ENCODE results near the gene HS6ST1. TPM values are rescaled to one million over a fixed set of nuclear protein-coding genes. Genes with fewer than 3 reads are reported as not detected.

Gene HS6ST1
- total RNA-seq, 2 donors from 2014 or later: 21.8 to 32.4 TPM

GRCh38 chr2:128237081-128237534 lies 81.6 kb downstream of the HS6ST1 start:
- no peaks in the 10 kb centered on the region for H3K9me3 ChIP-seq
- H3K27ac ChIP-seq: no peak overlapping the region
- peaks cover 4 to 12% of the 10 kb centered on the region in 2 donors for H3K4me1 ChIP-seq (ENCODE audit: control insufficient read depth in 1 of 2, low read depth in 2 of 2)
- no peak for DNase-seq (ENCODE audit: low spot score)
- no peaks in the 10 kb centered on the region for H3K27me3 ChIP-seq (replicated peaks; ENCODE audit: insufficient read depth)
- H3K4me3 ChIP-seq: no peak overlapping the region
- no peak for TF ChIP-seq CTCF (IDR thresholded peaks at IDR 0.05)
- no peaks in the 10 kb centered on the region for H3K36me3 ChIP-seq
- no peak for ATAC-seq (ENCODE audit: insufficient number of reproducible peaks, low FRiP score, low read depth)

GRCh38 chr2:128236491-128237035 lies 82.1 kb downstream of the HS6ST1 start:
- Histone ChIP-seq H3K4me1 (ENCODE audit: control insufficient read depth in 1 of 2, low read depth in 2 of 2) (peaks cover 4 to 12% of the 10 kb centered on the region in 2 donors), H3K9me3 (no peaks in the 10 kb centered on the region), H3K27me3 (replicated peaks; ENCODE audit: insufficient read depth) (no peaks in the 10 kb centered on the region), H3K36me3 (no peaks in the 10 kb centered on the region), H3K4me3 (no peak overlapping the region), H3K27ac (no peak overlapping the region)
- ATAC-seq (ENCODE audit: insufficient number of reproducible peaks, low FRiP score, low read depth) (no peak), DNase-seq (ENCODE audit: low spot score) (no peak)
- no peak for TF ChIP-seq CTCF (IDR thresholded peaks at IDR 0.05)

- no peaks in the 10 kb centered on the region for H3K27me3 ChIP-seq (replicated peaks; ENCODE audit: insufficient read depth)
Measured at GRCh38 chr2:128235581-128235980, 83.1 kb downstream of the HS6ST1 start.

GRCh38 chr2:128234613-128235012 lies 84.1 kb downstream of the HS6ST1 start:
- Histone ChIP-seq H3K4me3 (no peak overlapping the region), H3K9me3 (no peaks in the 10 kb centered on the region), H3K27me3 (replicated peaks; ENCODE audit: insufficient read depth) (no peaks in the 10 kb centered on the region), H3K36me3 (no peaks in the 10 kb centered on the region), H3K27ac (no peak overlapping the region), H3K4me1 (ENCODE audit: control insufficient read depth in 1 of 2, low read depth in 2 of 2) (peaks cover 4 to 12% of the 10 kb centered on the region in 2 donors)
- TF ChIP-seq CTCF (IDR thresholded peaks at IDR 0.05): no peak
- DNase-seq (ENCODE audit: low spot score) (no peak), ATAC-seq (ENCODE audit: insufficient number of reproducible peaks, low FRiP score, low read depth) (no peak)

More at GRCh38 chr2:128235581-128235980, 83.1 kb downstream of the HS6ST1 start:
- H3K9me3 ChIP-seq: no peaks in the 10 kb centered on the region
- no peaks in the 10 kb centered on the region for H3K36me3 ChIP-seq
- no peak for TF ChIP-seq CTCF (IDR thresholded peaks at IDR 0.05)
- H3K27ac ChIP-seq: no peak overlapping the region
- H3K4me3 ChIP-seq: no peak overlapping the region
- H3K4me1 ChIP-seq (ENCODE audit: control insufficient read depth in 1 of 2, low read depth in 2 of 2): peaks cover 4 to 12% of the 10 kb centered on the region in 2 donors
- DNase-seq (ENCODE audit: low spot score): no peak
- no peak for ATAC-seq (ENCODE audit: insufficient number of reproducible peaks, low FRiP score, low read depth)

- Histone ChIP-seq H3K4me1 (ENCODE audit: control insufficient read depth in 1 of 2, low read depth in 2 of 2) (peaks cover 4 to 12% of the 10 kb centered on the region in 2 donors), H3K4me3 (peak overlapping the region; percentile 88), H3K36me3 (no peaks in the 10 kb centered on the region), H3K27me3 (replicated peaks; ENCODE audit: insufficient read depth) (no peaks in the 10 kb centered on the region), H3K9me3 (no peaks in the 10 kb centered on the region), H3K27ac (no peak overlapping the region)
- no peak for DNase-seq (ENCODE audit: low spot score)
- TF ChIP-seq CTCF (IDR thresholded peaks at IDR 0.05): no peak
- no peak for ATAC-seq (ENCODE audit: insufficient number of reproducible peaks, low FRiP score, low read depth)
Measured at GRCh38 chr2:128233790-128234395, 84.8 kb downstream of the HS6ST1 start.
